Endodermal cell (in vitro differentiated cells): ENCODE measurements around the gene PROB1. TPM values are rescaled to one million over a fixed set of nuclear protein-coding genes. Genes with fewer than 3 reads are reported as not detected.

Experiments
- DNase-seq: peaks from one replicate; pipeline ENCODE4 v3.0.0-alpha.2; 2017
- H3K27ac ChIP-seq: 2 replicates; pipeline ENCODE4 v1.5.1; 2013; ENCODE audit warnings: mild to moderate bottlenecking, low read depth, low read length, moderate library complexity
- H3K27me3 ChIP-seq: 2 replicates; pipeline ENCODE4 v1.6.1; 2013; ENCODE audit warnings: mild to moderate bottlenecking, low read length, moderate library complexity; ENCODE audit not compliant: insufficient read depth, control insufficient read depth, poor library complexity, severe bottlenecking
- H3K36me3 ChIP-seq: 2 replicates; pipeline ENCODE4 v1.7.0; 2013; ENCODE audit warnings: mild to moderate bottlenecking, low read length, moderate library complexity; ENCODE audit not compliant: control insufficient read depth, insufficient read depth
- H3K4me1 ChIP-seq: one replicate; pipeline ENCODE4 v1.7.0; 2013; ENCODE audit warnings: low read length; ENCODE audit not compliant: control insufficient read depth, insufficient read depth
- H3K4me3 ChIP-seq: 2 replicates; pipeline ENCODE4 v1.5.1; 2013; ENCODE audit warnings: mild to moderate bottlenecking, low read length, moderate library complexity
- H3K9ac ChIP-seq: 2 replicates; pipeline ENCODE4 v1.6.1; 2013; ENCODE audit warnings: mild to moderate bottlenecking, low read length, moderate library complexity; ENCODE audit not compliant: poor library complexity, severe bottlenecking; ENCODE audit errors: extremely low read depth
- H3K9me3 ChIP-seq: 2 replicates; pipeline ENCODE4 v1.6.1; 2013; ENCODE audit warnings: mild to moderate bottlenecking, low read length, moderate library complexity; ENCODE audit not compliant: control insufficient read depth
- H3K27ac Mint-ChIP-seq: 2 replicates; pipeline ENCODE4 v1.8.0; 2020; ENCODE audit warnings: mixed read lengths
- H3K27me3 Mint-ChIP-seq: 2 replicates; pipeline ENCODE4 v1.8.0; 2021; ENCODE audit warnings: mild to moderate bottlenecking, mixed read lengths; ENCODE audit not compliant: insufficient read depth
- H3K36me3 Mint-ChIP-seq: 2 replicates; pipeline ENCODE4 v1.8.0; 2020; ENCODE audit warnings: low read depth, mixed read lengths
- H3K4me1 Mint-ChIP-seq: 2 replicates; pipeline ENCODE4 v1.8.0; 2020; ENCODE audit warnings: mixed read lengths
- H3K4me3 Mint-ChIP-seq: 2 replicates; pipeline ENCODE4 v1.8.0; 2020; ENCODE audit warnings: mild to moderate bottlenecking, moderate library complexity, mixed read lengths
- H3K9me3 Mint-ChIP-seq: 2 replicates; pipeline ENCODE4 v1.8.0; 2020; ENCODE audit warnings: mild to moderate bottlenecking, mixed read lengths
- CTCF ChIP-seq: fragments of 200-600 bp; sonication (generic); conservative IDR thresholded peaks from 2 replicates; pipeline ENCODE4 v1.5.0; 2021; ENCODE audit warnings: antibody characterized with exemption, mild to moderate bottlenecking
- WGBS, 2 experiments: methylation state at CpG; one replicate each; pipeline versions ENCODE4 v1.1.5 to v1.1.7; 2013; ENCODE audit warnings: missing lambda C conversion rate in 2 of 2, mixed read lengths in 1 of 2; ENCODE audit not compliant: insufficient coverage in 1 of 2, insufficient read length in 1 of 2; 5-methylcytosine and 5-hydroxymethylcytosine counted together
- total RNA-seq, 2 donors: library from RNA; stranded (reverse); fragmentation: NEBNext Ultra II Directional in 1 of 2; extraction: Animal tissue kit (Norgen Biotek cat#: 25700) in 1 of 2; gene quantifications; 2 replicates in 1 of 2; 3 replicates in 1 of 2; pipeline ENCODE4 v1.2.1, GENCODE V29; 2021

The PROB1 gene
- total RNA-seq, 2 donors from 2014 or later = 4.8 to 6.6 TPM

- Mint-ChIP-seq H3K4me3 (no peak overlapping the region), H3K27ac (no peak overlapping the region), H3K9me3 (no peaks in the 10 kb centered on the region), H3K27me3 (no peaks in the 10 kb centered on the region), H3K36me3 (peaks cover 15% of the 10 kb centered on the region), H3K4me1 (peaks cover 31% of the 10 kb centered on the region)
- no peak overlapping the region for H3K4me3 ChIP-seq
- no peaks in the 10 kb centered on the region for H3K27me3 ChIP-seq
- no peak for DNase-seq
- no peak for TF ChIP-seq CTCF
- 75% methylated on average over 1 of the region's 1 CpG; no CpG with 5 or more reads in 1 of the 2 experiments for WGBS, 2 experiments
- peaks cover 7% of the 10 kb centered on the region for H3K36me3 ChIP-seq
- H3K27ac ChIP-seq = no peak overlapping the region
- peak overlapping the region; percentile 22 for H3K9ac ChIP-seq
- H3K4me1 ChIP-seq = peaks cover 13% of the 10 kb centered on the region
- no peaks in the 10 kb centered on the region for H3K9me3 ChIP-seq
Observed at GRCh38 chr5:139418793-139419192, 23.9 kb upstream of the PROB1 start.

- Histone ChIP-seq H3K27ac (no peak overlapping the region), H3K4me1 (peaks cover 13% of the 10 kb centered on the region), H3K36me3 (no peaks in the 10 kb centered on the region), H3K4me3 (no peak overlapping the region), H3K9ac (no peak overlapping the region), H3K27me3 (no peaks in the 10 kb centered on the region), H3K9me3 (no peaks in the 10 kb centered on the region)
- Mint-ChIP-seq H3K9me3 (no peaks in the 10 kb centered on the region), H3K36me3 (peaks cover 15% of the 10 kb centered on the region), H3K27me3 (no peaks in the 10 kb centered on the region), H3K4me1 (peaks cover 30% of the 10 kb centered on the region), H3K27ac (no peak overlapping the region), H3K4me3 (no peak overlapping the region)
- 91 to 100% methylated on average over 1 to 4 of the region's 4 CpGs for WGBS, 2 experiments
- no peak for TF ChIP-seq CTCF
- no peak for DNase-seq
Observed at GRCh38 chr5:139417214-139417613, 22.3 kb upstream of the PROB1 start.

- H3K9me3 Mint-ChIP-seq = no peaks in the 10 kb centered on the region
- H3K4me3 Mint-ChIP-seq = no peak overlapping the region
- no peaks in the 10 kb centered on the region for H3K27me3 ChIP-seq
- no peak for TF ChIP-seq CTCF
- no peak overlapping the region for H3K9ac ChIP-seq
- H3K4me1 Mint-ChIP-seq = peaks cover 27% of the 10 kb centered on the region
- no peak overlapping the region for H3K4me3 ChIP-seq
- no peaks in the 10 kb centered on the region for H3K9me3 ChIP-seq
- 96 to 97% methylated on average over 9 of the region's 9 CpGs for WGBS, 2 experiments
- peaks cover 13% of the 10 kb centered on the region for H3K4me1 ChIP-seq
- peaks cover 14% of the 10 kb centered on the region for H3K36me3 Mint-ChIP-seq
- peaks cover 4% of the 10 kb centered on the region for H3K36me3 ChIP-seq
- no peak overlapping the region for H3K27ac Mint-ChIP-seq
- DNase-seq = no peak
- no peak overlapping the region for H3K27ac ChIP-seq
- no peaks in the 10 kb centered on the region for H3K27me3 Mint-ChIP-seq
Observed at GRCh38 chr5:139416651-139417050, 21.7 kb upstream of the PROB1 start.
